AG08396 (cell line): ENCODE data around the gene TUBA3E.
"Not testable (repeated sequence)": the region's sequence is repeated elsewhere in the genome, so short reads cannot be mapped to it uniquely, and the experiment has no call there.

ENCODE experiments used
- DNase-seq: peaks from one replicate; pipeline ENCODE4 v3.0.0; 2012; ENCODE audit warnings: low spot score, mixed read lengths

TUBA3E gene

GRCh38 chr2:130143266-130144039, 54.8 kb downstream of the TUBA3E start:
- DNase-seq, result not testable (repeated sequence)

- not testable (repeated sequence) for DNase-seq
Observed at GRCh38 chr2:130142396-130143265, 55.6 kb downstream of the TUBA3E start.
